CMK (cell line): Measurements from ENCODE around the gene DCC.

Experiments used
- DNase-seq: peaks from one replicate; pipeline ENCODE4 v3.0.0-alpha.2; 2010; ENCODE audit warnings: low read depth

Gene DCC

DNA sequence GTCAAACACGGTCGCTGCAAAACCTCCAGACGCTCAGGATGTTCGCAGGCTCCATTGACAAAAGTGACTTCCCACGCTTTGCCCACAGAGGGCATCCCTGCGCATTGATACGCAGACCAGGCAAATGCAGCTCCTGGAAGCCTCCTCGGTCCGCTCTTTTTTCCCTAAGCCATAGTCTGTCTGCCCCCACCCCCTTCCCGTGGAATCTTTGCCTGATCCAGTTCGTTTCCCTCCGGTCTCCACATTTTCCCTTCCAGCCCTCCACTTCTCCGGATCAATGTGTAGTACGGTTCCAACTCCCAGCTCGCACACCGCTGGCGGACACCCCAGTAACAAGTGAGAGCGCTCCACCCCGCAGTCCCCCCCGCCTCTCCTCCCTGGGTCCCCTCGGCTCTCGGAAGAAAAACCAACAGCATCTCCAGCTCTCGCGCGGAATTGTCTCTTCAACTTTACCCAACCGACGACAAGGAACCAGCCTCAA lies at the start of gene DCC:
Gene DCC, plus strand, starts transcription at position 307 of the 481 bp plus-strand sequence. CDS start 591 bp downstream, outside the sequence.
- DNase-seq, result no peak

DNA sequence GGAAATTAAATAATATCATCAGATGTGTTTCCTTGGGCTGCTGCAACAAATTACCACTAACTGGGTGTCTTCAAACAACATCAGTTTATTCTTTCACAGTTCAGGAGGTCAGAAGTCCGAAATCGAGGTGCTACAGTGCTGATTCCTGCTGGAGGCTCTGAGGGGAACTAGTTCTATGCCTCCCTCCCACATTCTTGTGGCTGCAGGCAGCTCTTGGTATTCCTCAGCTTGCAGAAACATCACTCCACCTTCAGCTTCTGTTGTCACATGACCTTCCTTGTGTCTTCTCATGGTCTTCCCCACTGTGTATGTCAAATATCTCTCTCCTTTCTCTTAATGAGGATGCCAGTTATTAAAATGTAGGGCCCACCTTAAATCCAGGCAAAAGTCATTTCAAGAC lies 29.3 kb upstream of the DCC start:
- DNase-seq, result no peak

- no peak for DNase-seq
These were observed 28.7 kb upstream of the DCC start for GRCh38 chr18:52311331-52311730.

- no peak for DNase-seq
These were observed 27.7 kb upstream of the DCC start for GRCh38 chr18:52312346-52312745.

DNA sequence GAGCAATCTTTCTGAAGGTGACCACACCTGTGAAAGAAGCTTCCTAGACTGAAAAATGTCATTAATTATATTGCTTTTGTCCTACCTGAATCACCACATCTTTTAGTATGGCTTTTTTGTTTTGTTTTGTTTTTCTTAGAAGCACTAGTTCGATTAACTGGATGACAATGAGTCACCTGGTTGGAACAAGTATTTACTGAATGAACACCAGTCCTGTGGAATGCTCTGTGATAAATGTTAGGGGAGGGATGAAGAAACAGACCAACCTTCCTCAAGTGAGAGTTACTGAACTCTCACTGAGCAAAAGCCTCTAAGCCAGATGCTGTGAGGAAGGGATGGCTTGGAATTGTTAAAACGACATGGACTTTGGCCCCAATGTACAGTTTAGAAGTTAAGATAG lies 26.8 kb upstream of the DCC start:
- DNase-seq, result no peak

DNA sequence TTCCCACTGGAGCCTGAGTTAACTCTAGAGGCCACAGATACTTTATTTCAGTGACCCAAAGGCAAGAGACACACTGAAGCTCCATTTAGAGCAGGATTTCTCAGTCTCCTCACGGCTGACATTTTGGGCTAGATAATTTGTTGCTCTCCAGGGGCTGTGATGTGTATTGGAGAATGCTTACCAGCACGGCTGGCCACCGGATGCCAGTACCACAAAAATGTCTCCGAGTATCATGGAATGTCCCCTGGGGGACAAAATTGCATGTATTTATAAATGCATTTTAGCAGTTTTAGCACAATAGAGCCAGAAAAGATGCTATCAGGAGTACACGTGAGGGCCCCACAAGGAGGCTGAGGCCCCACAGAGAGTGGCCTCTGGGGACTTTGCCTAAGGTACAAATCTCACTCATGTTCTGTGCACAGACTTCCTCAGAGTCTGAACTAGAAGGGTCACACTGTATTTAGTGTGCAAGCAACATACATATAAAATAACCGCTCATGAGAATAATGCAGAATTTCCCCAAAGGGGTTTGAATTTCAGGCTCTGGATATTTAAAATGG lies 20.5 kb upstream of the DCC start:
- DNase-seq, result no peak

GRCh38 chr18:52322307-52322706 lies 17.7 kb upstream of the DCC start:
- no peak for DNase-seq

- DNase-seq, result no peak
These were observed 16.2 kb upstream of the DCC start for GRCh38 chr18:52323802-52324201.

DNA sequence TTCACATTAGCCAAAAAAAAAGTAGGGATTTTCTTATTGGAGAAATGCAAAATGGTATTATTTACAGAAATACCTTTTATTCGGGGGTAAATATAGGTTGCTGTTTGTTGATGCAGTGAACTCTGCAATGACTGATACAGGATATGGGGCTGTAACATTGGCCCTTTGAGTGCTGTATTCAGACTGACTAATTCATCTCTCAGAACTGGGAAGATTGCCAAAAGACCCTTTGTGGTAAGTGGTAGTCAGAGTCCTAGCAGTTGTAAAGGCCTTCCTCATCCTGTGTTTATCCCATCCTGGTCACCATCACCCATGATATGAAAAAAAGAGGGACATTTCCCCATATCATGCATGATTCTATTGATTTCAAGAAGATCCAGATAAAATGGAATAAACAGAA lies 14.0 kb upstream of the DCC start:
- no peak for DNase-seq

DNA sequence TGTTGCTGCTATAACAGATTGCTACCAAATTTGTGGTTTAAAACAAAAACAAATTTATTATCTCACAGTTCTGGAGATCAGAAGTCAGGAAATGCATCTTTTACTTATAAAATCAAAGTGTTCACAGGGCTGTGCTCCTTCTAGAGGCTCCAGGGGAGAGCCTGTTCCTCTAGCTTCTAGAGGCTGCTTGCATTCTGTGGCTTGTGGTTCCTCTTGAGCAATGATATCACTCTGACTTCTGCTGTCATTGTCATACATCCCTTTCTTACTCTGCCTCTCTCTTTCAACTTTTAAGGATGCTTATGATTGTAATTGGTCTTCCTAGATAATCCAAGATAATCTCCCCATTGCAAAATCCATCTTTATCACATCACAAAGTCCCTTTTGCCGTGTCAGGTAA lies 6.1 kb upstream of the DCC start:
- no peak for DNase-seq

- DNase-seq, result no peak
These were observed 5.7 kb upstream of the DCC start for GRCh38 chr18:52334307-52334706.

DNA sequence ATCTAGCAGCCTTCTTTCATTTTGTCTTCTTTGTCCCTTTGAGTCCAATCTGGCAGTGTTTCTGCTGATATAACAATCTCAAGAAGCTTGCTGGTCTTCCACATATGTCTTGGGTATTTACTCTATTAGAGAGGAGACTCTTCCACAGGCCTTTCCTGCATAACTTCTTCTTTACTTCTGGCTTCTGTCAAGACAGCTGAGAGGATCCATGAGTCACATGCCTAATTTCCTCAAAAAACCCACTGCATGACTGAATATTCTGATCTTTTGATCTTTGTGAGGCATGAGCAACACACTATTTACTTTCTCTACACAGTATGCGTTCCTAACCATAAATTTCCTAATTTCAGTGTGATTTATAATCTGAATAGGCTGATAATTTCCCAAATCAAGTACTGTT lies 5.1 kb upstream of the DCC start:
- DNase-seq, result no peak

DNA sequence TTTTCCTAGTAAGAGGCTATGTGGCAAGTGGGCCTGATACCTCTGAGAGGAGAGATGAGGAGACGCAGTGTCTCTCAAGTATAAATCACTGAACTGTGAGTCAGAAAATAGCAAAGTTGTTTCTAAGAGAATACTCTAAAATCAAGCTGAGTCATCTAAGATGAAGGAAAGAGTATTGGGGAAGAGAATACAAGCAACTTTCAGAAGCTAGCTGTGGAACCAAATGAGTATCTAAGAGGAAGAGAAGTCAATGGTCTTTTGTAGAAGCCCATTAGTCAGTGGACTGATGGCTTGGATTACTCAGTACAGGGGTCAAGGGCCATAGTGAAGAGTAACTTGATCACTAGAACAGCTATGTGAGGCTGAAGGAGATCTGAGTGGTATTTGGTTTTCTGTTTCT lies 2.7 kb upstream of the DCC start:
- DNase-seq, result no peak

DNA sequence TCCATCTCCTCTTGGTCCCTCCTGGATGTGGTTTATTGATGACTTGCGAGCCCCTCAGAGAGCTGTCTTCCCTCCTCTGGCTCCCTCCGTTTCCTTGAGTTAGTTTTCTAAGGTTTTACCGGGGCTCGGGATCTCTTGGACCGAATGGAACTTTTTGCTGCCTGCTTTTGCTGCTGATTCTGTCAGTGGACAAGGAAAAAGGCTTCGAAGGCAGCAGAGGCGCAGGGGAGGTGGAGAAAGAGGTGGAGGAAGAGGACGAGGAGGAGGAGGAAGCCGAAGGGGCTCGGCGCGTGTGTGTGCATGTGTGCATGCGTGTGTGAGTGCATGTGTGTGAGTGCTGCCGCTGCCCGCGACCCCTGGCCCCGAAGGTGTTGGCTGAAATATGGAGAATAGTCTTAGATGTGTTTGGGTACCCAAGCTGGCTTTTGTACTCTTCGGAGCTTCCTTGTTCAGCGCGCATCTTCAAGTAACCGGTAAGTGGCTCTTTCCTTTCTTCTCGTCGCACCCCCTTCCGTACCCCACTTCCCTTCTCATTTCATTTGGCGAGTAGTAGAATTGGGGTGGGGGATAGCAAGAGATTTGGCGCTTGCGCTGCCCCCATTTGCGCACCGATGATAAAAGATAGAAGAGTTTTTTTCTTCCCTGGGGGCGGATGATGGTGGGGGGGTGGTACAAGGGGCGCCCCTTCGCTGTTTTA lies 557 bp downstream of the DCC start:
- DNase-seq, result no peak

DNA sequence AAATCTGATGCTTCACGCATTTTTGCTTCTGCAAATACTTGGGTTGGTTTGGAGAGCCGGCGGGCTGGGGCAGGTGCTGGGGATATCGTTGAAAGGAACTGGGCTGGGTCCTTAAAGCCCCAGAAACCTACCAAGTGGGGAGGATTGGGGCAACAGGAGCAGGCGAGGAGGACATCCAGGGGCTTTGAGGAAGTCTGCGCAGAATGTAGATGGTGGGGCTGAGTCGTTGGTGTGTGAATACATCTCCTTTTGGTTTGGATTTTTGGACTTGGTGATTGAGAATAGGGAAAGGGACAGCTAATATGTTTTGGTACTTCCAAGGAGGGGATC lies 1.1 kb downstream of the DCC start:
- no peak for DNase-seq

DNA sequence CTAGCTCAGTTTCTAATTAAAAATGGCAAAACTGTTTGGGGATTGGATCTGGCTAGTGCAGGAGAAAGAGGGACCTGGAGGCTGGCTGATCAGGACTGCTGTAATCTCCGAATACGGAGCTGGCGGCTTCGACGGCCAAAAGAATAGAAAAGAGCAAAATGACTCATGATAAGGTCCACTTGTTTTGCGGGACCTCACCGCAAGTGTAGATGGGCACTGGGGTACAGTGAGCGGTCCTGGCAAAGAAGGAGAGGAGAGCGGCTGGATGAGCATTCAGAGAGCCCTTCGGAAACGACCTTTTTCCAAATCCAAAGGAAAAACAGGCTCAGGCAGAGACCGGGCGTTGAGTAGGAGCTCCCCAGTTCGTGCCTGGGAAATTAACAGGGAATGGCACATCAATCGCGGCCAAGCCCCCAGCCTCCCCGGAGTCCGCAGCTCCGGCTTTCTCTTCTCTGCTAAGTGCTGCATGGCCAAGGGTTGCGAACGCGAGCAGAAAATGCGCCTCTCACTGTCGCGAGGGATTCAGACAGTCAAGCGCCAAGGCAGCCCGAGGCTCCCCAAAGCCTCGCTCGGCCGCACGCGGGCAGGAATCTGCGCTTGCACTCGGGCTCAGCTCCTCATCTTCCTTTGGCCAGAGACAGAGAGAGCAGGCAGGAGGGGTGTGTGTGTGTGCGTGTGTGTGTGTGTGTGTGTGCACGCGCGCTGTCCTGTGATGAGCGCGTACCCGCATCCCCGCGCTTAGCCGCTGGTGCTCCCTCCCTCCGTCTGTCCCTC lies 1.8 kb downstream of the DCC start:
- no peak for DNase-seq

- DNase-seq, result no peak
These were observed 2.5 kb downstream of the DCC start for GRCh38 chr18:52342456-52342855.

DNA sequence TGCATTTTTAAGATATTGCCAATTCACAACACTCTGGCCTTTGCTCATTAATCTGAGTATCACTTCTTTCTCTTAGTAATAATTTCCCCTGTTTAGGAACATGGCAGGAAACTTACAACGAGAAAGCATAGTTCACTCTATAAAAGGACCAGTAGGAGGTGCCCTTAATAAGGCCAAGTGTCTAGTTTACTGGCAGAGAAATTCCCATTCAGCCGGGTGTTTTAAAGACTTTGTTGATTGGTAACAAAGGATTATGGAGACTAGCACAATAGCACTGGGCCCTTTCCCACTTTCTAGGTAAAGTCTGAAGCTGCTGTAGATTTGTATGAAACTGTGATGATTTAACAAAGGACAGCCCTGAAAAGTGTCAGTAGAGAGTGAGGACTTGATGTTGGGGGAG lies 3.1 kb downstream of the DCC start:
- DNase-seq, result no peak

DNA sequence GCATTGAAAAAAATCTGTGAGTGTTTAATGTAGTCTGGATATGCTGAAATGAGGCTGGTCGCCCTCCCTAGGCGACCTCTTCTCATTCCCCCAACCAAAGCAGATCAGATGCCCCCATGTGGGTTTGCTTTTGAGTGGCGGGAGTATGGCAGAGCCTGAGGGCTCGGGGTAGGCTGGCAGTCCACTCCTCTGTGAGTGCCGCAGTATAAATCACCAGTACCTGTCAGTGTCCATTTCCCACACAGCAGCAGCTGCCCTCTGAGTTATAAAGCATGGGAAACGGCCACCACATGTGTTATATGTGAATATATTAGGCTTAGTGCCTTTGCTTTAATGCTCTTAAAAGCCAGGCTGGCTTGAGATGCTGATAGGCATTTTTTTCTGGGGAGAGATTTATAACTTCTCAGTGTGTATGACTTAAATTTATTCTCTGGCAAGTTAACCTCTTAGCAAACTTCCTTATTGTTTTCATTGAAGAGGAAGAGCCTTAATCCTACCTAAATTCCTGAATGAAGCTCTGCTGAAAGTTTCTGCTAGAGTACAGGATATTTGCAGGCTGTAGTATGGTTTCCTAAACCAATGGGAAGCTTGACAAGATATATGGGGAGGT lies 3.8 kb downstream of the DCC start:
- no peak for DNase-seq

DNA sequence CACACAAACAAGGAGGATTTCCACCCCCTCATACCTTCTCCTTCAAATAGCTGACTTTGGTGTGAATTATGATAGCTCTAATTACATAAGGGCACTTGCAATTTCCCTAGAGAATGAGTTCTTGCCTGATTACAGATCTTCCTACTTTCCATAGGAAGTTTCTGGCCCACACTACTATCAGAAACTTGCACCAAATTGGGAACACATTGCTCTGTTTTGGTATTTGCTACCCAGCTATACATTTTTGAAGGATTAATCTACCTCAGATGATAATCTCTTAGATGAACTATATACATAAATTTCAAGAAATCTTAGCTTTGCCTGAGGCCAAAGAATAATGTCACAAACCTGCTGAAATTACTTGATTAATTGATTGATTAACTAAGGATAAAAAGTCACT lies 4.9 kb downstream of the DCC start:
- DNase-seq, result no peak

- DNase-seq, result no peak
These were observed 5.4 kb downstream of the DCC start for GRCh38 chr18:52345428-52345827.

- DNase-seq, result peak; percentile 17
These were observed 8.2 kb downstream of the DCC start for GRCh38 chr18:52348209-52348608.

DNA sequence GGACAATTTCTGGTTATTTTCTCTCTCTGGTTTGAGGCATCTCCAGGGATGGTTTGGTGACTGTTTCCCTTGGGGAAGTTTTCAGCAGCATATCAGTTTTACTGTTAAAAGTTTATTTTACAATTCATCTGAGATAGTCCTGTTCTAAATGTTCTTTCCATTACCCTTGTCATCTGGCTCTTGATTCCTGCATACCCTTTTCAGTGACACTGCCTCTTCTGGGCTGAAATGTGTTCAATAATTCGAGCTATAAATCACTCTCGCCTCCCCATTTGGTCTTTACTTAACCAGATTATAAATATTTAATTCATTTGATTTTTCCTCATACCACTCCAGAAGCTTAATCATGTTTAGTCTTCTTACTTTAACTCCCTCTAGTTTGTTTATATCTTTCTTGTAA lies 9.5 kb downstream of the DCC start:
- DNase-seq, result no peak
